B cell (primary cell): ENCODE results near the gene GAR1.

Source experiments
- EZH2 ChIP-seq: IDR thresholded peaks from 2 replicates; pipeline ENCODE4 v1.6.1; 2012; ENCODE audit warnings: borderline replicate concordance, low read depth, mild to moderate bottlenecking, moderate library complexity, low read length; ENCODE audit not compliant: insufficient read depth, poor library complexity, severe bottlenecking
- TF ChIP-seq, protein P1 (sequence below): fragments of 200-600 bp; IDR thresholded peaks from one replicate; pipeline ENCODE4 v1.8.0; 2022; ENCODE audit warnings: antibody characterized with exemption, mild to moderate bottlenecking

DNA sequence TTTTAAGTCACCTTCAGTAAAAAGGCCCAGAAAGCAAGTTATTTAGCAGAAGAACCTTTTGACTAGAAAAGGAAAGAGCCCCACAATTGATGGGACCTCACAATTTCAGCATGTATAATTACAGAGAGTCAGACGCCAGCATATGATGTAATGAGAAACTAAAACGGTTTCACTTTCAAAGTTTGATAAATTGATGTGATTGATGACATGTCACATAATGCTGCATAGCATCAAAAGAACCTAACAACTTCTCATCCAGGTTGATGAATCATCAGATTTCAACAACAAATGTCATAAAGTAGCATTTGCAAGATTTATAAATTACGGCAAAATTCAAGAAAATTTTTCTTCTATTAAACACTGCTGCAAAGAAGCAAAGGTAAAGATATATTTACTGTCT is 3.9 kb upstream of the GAR1 start:
- TF ChIP-seq, protein P1, sequence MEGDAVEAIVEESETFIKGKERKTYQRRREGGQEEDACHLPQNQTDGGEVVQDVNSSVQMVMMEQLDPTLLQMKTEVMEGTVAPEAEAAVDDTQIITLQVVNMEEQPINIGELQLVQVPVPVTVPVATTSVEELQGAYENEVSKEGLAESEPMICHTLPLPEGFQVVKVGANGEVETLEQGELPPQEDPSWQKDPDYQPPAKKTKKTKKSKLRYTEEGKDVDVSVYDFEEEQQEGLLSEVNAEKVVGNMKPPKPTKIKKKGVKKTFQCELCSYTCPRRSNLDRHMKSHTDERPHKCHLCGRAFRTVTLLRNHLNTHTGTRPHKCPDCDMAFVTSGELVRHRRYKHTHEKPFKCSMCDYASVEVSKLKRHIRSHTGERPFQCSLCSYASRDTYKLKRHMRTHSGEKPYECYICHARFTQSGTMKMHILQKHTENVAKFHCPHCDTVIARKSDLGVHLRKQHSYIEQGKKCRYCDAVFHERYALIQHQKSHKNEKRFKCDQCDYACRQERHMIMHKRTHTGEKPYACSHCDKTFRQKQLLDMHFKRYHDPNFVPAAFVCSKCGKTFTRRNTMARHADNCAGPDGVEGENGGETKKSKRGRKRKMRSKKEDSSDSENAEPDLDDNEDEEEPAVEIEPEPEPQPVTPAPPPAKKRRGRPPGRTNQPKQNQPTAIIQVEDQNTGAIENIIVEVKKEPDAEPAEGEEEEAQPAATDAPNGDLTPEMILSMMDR = no peak
- TF ChIP-seq EZH2 = no peak
